Lung (tissue), 12 donors: ENCODE results near the gene LRPPRC. TPM values are rescaled to one million over a fixed set of nuclear protein-coding genes. Genes with fewer than 3 reads are reported as not detected.

ENCODE experiments used
- ATAC-seq: fragments of 200-7000 bp; cut with Tn5 transposase; one replicate; pipeline ENCODE4 v1.9.1; 2020; ENCODE audit warnings: moderate number of reproducible peaks; ENCODE audit not compliant: insufficient read depth, low FRiP score
- DNase-seq, 3 donors: peaks; one replicate each; pipeline ENCODE4 v3.0.0-alpha.2; 2013 to 2017
- H3K27ac ChIP-seq, 2 donors: one replicate each; pipeline ENCODE4 v1.5.1; 2013; ENCODE audit warnings: mild to moderate bottlenecking in 2 of 2, moderate library complexity in 2 of 2, control low read depth in 1 of 2, inconsistent platforms in 1 of 2, low read depth in 1 of 2, low read length in 1 of 2
- H3K27me3 ChIP-seq, 3 donors: one replicate each; pipeline ENCODE4 v1.5.1; 2013; ENCODE audit warnings: low read length in 2 of 3; ENCODE audit not compliant: control insufficient read depth in 3 of 3, insufficient read depth in 3 of 3
- H3K36me3 ChIP-seq, 4 donors: one replicate each; pipeline ENCODE4 v1.5.1; 2013; ENCODE audit warnings: low read length in 4 of 4, mild to moderate bottlenecking in 1 of 4, moderate library complexity in 1 of 4; ENCODE audit not compliant: control insufficient read depth in 4 of 4, insufficient read depth in 4 of 4
- H3K4me1 ChIP-seq, 5 donors: one replicate each; pipeline ENCODE4 v1.5.1; 2013; ENCODE audit warnings: low read length in 5 of 5, mild to moderate bottlenecking in 2 of 5, moderate library complexity in 1 of 5; ENCODE audit not compliant: control insufficient read depth in 5 of 5, insufficient read depth in 5 of 5
- H3K4me3 ChIP-seq: one replicate; pipeline ENCODE4 v1.5.1; 2013; ENCODE audit warnings: mild to moderate bottlenecking, control low read depth, moderate library complexity
- H3K9ac ChIP-seq, 2 donors: one replicate each; pipeline ENCODE4 v1.5.1; 2013; ENCODE audit warnings: low read length in 2 of 2, control low read depth in 1 of 2; ENCODE audit not compliant: insufficient read depth in 1 of 2
- H3K9me3 ChIP-seq, 4 donors: one replicate each; pipeline ENCODE4 v1.5.1; 2013; ENCODE audit warnings: low read length in 3 of 4, mild to moderate bottlenecking in 1 of 4, moderate library complexity in 1 of 4; ENCODE audit not compliant: control insufficient read depth in 4 of 4, insufficient read depth in 3 of 4
- CTCF ChIP-seq: IDR thresholded peaks from 2 replicates; pipeline ENCODE4 v1.5.1; 2012; ENCODE audit warnings: mild to moderate bottlenecking; ENCODE audit errors: control extremely low read depth, extremely low read depth
- WGBS, 2 donors: extraction: QIAGEN DNeasy Blood & Tissue Kit; methylation state at CpG; one replicate each; pipeline ENCODE4 v1.1.7; 2013; 5-methylcytosine and 5-hydroxymethylcytosine counted together
- polyA plus RNA-seq, 2 donors: library from polyadenylated mRNA; stranded (reverse); fragments of 200-250 nt; gene quantifications; one replicate each; pipeline ENCODE4 v1.2.1, GENCODE V29; 2013
- total RNA-seq, 2 donors: library from RNA; depleted of rRNA in 1 of 2; stranded (reverse); fragments of >200 nt in 1 of 2; gene quantifications; one replicate each; pipeline ENCODE4 v1.2.1, GENCODE V29; 2014 to 2021
- donor health status: control.
- donor health status: control.
- donor health status: Bipolar disorder and iron deficiency.
- donor health status: healthy.
- donor health status: DM: yes; HTN: yes; CAD: no.

Gene LRPPRC
- total and polyA plus RNA-seq, 4 donors: 29.5 to 96.6 (median 48.6) TPM

GRCh38 chr2:44001716-44002115 lies 5.9 kb upstream of the LRPPRC start:
- Histone ChIP-seq H3K9ac (no peak overlapping the region), H3K27me3 (peaks cover 0 to 9% (median 3%) of the 10 kb centered on the region in 3 donors), H3K9me3 (no peaks in the 10 kb centered on the region), H3K4me1 (peaks cover 0 to 3% (median 0%) of the 10 kb centered on the region in 5 donors), H3K36me3 (no peaks in the 10 kb centered on the region), H3K27ac (no peak overlapping the region), H3K4me3 (no peak overlapping the region)
- DNase-seq (no peak), ATAC-seq (no peak)
- TF ChIP-seq CTCF: no peak
- WGBS, 2 donors: 38 to 75% methylated on average over 1 of the region's 1 CpG

GRCh38 chr2:43998263-43998662 lies 2.5 kb upstream of the LRPPRC start:
- DNase-seq (no peak), ATAC-seq (no peak)
- Histone ChIP-seq H3K9ac (no peak overlapping the region), H3K36me3 (peaks cover 0 to 5% (median 0%) of the 10 kb centered on the region in 4 donors), H3K27me3 (peaks cover 0 to 5% (median 3%) of the 10 kb centered on the region in 3 donors), H3K4me1 (peaks cover 0 to 15% (median 6%) of the 10 kb centered on the region in 5 donors), H3K27ac (no peak overlapping the region), H3K9me3 (no peaks in the 10 kb centered on the region), H3K4me3 (no peak overlapping the region)
- 87 to 91% methylated on average over 4 of the region's 4 CpGs for WGBS, 2 donors
- no peak for TF ChIP-seq CTCF

GRCh38 chr2:43993437-43993836 lies 2.4 kb downstream of the LRPPRC start:
- Histone ChIP-seq H3K4me1 (peaks cover 0 to 15% (median 8%) of the 10 kb centered on the region in 5 donors), H3K36me3 (peaks cover 2 to 5% (median 5%) of the 10 kb centered on the region in 4 donors), H3K9ac (no peak overlapping the region), H3K4me3 (no peak overlapping the region), H3K27me3 (no peaks in the 10 kb centered on the region), H3K9me3 (no peaks in the 10 kb centered on the region), H3K27ac (no peak overlapping the region)
- no peak for ATAC-seq
- DNase-seq: no peak
- no peak for TF ChIP-seq CTCF
- WGBS, 2 donors: 71 to 84% methylated on average over 5 of the region's 5 CpGs

GRCh38 chr2:43989545-43989944 lies 6.2 kb downstream of the LRPPRC start:
- Histone ChIP-seq H3K36me3 (peaks cover 0 to 8% (median 3%) of the 10 kb centered on the region in 4 donors), H3K4me3 (no peak overlapping the region), H3K4me1 (peaks cover 3 to 13% (median 5%) of the 10 kb centered on the region in 5 donors), H3K27me3 (no peaks in the 10 kb centered on the region), H3K9ac (no peak overlapping the region), H3K27ac (no peak overlapping the region), H3K9me3 (no peaks in the 10 kb centered on the region)
- no peak for ATAC-seq
- DNase-seq: no peak
- TF ChIP-seq CTCF: no peak
- WGBS, 2 donors: 48 to 69% methylated on average over 4 of the region's 4 CpGs
